Subcutaneous abdominal adipose tissue (tissue), 5 donors: Measurements from ENCODE around the gene RAB8A.
"Not testable (repeated sequence)": the region's sequence is repeated elsewhere in the genome, so short reads cannot be mapped to it uniquely, and the experiment has no call there.

Source experiments
- H3K27ac ChIP-seq: one replicate; pipeline ENCODE4 v1.7.0; 2013; ENCODE audit warnings: low read depth, mild to moderate bottlenecking, inconsistent platforms, low read length, moderate library complexity
- H3K27me3 ChIP-seq, 5 donors: one replicate each; pipeline ENCODE4 v1.7.0; 2013; ENCODE audit warnings: low read length in 5 of 5, inconsistent platforms in 1 of 5; ENCODE audit not compliant: control insufficient read depth in 5 of 5, insufficient read depth in 4 of 5
- H3K36me3 ChIP-seq, 5 donors: one replicate each; pipeline ENCODE4 v1.7.0; 2013; ENCODE audit warnings: low read length in 5 of 5; ENCODE audit not compliant: control insufficient read depth in 5 of 5, insufficient read depth in 5 of 5
- H3K4me1 ChIP-seq, 5 donors: one replicate each; pipeline ENCODE4 v1.7.0; 2013; ENCODE audit warnings: low read length in 5 of 5, mild to moderate bottlenecking in 3 of 5, moderate library complexity in 1 of 5; ENCODE audit not compliant: control insufficient read depth in 5 of 5, insufficient read depth in 5 of 5
- H3K4me3 ChIP-seq, 5 donors: one replicate each; pipeline ENCODE4 v1.7.0; 2013; ENCODE audit warnings: low read length in 5 of 5, low read depth in 1 of 5
- H3K9ac ChIP-seq, 5 donors: one replicate each; pipeline ENCODE4 v1.7.0; 2013; ENCODE audit warnings: low read length in 5 of 5, mild to moderate bottlenecking in 4 of 5, moderate library complexity in 3 of 5
- H3K9me3 ChIP-seq, 5 donors: one replicate each; pipeline ENCODE4 v1.7.0; 2013; ENCODE audit warnings: low read length in 5 of 5; ENCODE audit not compliant: control insufficient read depth in 5 of 5
- donor health status: healthy.
- donor health status: healthy.
- donor health status: healthy.
- donor health status: healthy.
- donor health status: healthy.

The RAB8A gene

DNA sequence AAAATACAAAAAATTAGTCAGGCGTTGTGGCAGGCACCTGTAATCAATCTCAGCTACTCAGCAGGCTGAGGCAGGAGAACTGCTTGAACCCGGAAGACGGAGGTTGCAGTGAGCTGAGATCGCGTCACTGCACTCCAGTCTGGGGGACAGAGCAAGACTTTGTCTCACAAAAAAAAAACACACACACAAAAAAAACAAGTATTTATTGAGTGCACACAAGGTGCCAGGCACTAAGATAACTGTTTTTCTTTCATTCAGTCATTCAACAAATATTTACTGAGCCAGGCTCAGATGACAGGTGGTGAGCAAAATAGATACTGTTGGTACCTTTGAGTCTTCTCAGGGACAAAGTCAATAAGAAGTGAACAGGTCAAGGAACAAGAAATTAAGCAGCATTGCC is 55.4 kb downstream of the RAB8A start:
- Histone ChIP-seq H3K4me3 (no peak overlapping the region), H3K27ac (no peak overlapping the region), H3K4me1 (no peaks in the 10 kb centered on the region), H3K9me3 (no peaks in the 10 kb centered on the region), H3K27me3 (peaks cover 0 to 3% (median 0%) of the 10 kb centered on the region in 5 donors), H3K36me3 (no peaks in the 10 kb centered on the region), H3K9ac (no peak overlapping the region)

DNA sequence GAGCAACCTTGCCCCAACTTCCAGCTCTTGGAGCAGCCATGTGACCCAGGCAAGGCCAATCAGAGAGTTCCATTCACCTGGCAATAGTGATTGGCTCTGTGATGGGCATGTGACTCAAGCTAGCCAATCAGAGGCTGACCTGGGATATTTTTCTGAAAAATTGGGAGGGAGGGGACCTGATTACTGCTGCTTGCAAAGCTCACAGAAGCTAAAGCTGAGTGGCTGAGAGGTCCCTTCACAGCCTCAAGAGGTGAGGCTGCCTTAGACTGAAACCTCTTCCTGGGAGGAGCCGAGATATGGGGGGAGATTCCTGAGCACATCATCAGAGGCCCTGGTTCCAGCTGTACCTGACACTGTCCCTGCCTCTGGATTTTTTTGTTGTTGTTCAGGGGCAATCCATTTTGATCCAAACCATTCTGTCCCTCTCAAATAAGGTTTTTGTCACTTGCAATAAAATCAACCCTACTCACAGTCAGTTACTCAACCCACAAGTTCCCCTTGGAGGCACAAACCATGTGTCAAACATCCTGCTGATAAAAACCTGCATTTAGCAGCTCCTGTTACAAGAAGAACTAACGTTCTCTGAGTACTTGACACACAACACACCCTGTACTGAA is 56.9 kb downstream of the RAB8A start:
- Histone ChIP-seq H3K4me3 (no peak overlapping the region), H3K27ac (no peak overlapping the region), H3K9me3 (no peaks in the 10 kb centered on the region), H3K9ac (no peak overlapping the region), H3K27me3 (peaks cover 0 to 4% (median 3%) of the 10 kb centered on the region in 5 donors), H3K4me1 (no peaks in the 10 kb centered on the region), H3K36me3 (no peaks in the 10 kb centered on the region)

DNA sequence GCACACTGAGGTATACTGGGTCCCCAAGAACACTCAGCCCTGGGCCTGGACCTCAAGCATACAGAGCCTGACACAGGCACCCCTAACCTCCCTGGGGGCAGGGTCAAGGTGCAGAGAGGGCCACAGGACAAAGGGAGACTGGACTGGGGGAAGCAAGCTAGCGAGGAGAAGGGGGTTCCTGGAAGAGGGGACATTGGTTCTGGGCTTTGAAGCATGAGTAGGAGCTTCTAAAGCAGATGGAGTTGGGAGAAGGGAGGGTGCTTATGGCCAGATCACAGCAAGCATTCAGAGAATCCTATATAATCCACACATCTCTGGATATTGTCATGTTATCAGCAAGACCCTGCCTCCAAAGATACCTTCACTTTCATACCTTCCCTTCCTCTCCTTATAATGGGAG is 58.4 kb downstream of the RAB8A start:
- Histone ChIP-seq H3K9me3 (peaks cover 0 to 3% (median 2%) of the 10 kb centered on the region in 5 donors), H3K27ac (no peak overlapping the region), H3K4me3 (no peak overlapping the region), H3K9ac (no peak overlapping the region), H3K36me3 (no peaks in the 10 kb centered on the region), H3K27me3 (peaks cover 0 to 5% (median 3%) of the 10 kb centered on the region in 5 donors), H3K4me1 (no peaks in the 10 kb centered on the region)

DNA sequence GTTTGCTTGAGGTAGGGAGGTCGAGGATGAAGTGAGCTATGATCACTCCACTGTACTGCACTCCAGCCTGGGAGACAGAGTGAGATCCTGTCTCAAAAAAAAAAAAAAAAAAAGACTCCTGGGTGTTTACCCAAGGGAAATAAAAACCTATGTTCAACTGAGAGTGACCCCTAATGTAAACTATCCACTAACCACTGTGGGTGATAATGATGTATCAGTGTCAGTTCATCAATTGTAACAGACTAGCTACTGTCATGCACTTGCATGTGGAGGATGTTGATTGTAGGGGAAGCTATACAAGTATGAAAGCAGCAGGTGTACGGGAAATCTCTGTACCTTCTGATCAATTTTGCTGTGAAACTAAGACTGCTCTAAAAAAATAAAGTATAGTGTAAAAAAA is 64.3 kb downstream of the RAB8A start:
- Histone ChIP-seq H3K9ac (no peak overlapping the region), H3K4me1 (peaks cover 0 to 4% (median 0%) of the 10 kb centered on the region in 5 donors), H3K4me3 (no peak overlapping the region), H3K36me3 (no peaks in the 10 kb centered on the region), H3K9me3 (peaks cover 0 to 9% (median 3%) of the 10 kb centered on the region in 5 donors), H3K27ac (no peak overlapping the region), H3K27me3 (peaks cover 0 to 5% (median 3%) of the 10 kb centered on the region in 5 donors)

DNA sequence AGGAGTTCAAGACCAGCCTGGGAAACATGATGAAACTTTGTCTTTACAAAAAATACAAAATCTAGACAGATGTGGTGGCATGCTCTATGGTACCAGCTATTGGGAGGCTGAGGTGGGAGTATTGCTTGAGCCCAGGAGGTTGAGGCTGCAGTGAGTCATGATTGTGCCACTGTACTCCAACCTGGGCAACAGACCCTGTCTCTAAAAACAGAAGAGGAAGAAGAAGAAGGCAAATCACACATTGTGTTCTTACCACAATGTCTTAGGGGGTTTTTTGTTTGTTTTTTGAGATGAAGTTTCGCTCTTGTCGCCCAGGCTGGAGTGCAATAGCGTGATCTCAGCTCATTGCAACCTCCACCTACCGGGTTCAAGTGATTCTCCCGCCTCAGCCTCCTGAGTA is 67.2 kb downstream of the RAB8A start:
- H3K27ac ChIP-seq, H3K27me3 ChIP-seq: not testable (repeated sequence)

DNA sequence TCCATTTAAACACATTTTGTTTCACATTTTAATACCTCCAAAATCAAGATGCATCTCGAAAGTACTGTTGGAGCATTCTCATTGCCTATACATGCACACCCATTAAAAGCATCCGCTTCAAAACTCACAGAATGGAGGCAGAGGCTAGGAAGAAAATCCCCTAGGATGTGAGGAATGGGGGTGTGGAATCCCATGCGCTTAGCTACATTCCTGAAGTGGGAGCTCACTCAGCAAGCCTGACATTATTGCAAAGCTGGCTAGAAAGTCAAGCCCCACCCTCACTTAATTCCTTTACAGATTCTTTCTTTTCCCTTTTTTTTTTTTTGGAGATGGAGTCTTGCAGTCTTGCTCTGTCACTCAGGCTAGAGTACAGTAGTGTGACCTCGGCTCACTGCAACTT is 68.9 kb downstream of the RAB8A start:
- Histone ChIP-seq H3K4me1 (peaks cover 0 to 12% (median 9%) of the 10 kb centered on the region in 5 donors), H3K9ac (no peak overlapping the region), H3K27me3 (peaks cover 0 to 3% (median 0%) of the 10 kb centered on the region in 5 donors), H3K27ac (no peak overlapping the region), H3K9me3 (peaks cover 0 to 2% (median 0%) of the 10 kb centered on the region in 5 donors), H3K4me3 (no peak overlapping the region), H3K36me3 (no peaks in the 10 kb centered on the region)

More for the DNA sequence above, 67.2 kb downstream of the RAB8A start:
- not testable (repeated sequence) for H3K36me3 ChIP-seq, H3K9me3 ChIP-seq, H3K4me3 ChIP-seq, H3K9ac ChIP-seq, H3K4me1 ChIP-seq
